GM23338 (cell line): ENCODE data around the gene DTL. TPM values are rescaled to one million over a fixed set of nuclear protein-coding genes. Genes with fewer than 3 reads are reported as not detected.

ENCODE experiments used
- ATAC-seq: fragments of 200-7000 bp; cut with Tn5 transposase; 3 replicates; pipeline ENCODE4 v1.9.1; 2020
- DNase-seq: peaks from one replicate; pipeline ENCODE4 v3.0.0-alpha.2; 2015; ENCODE audit warnings: low spot score
- H2AFZ ChIP-seq: fragments of 200-600 bp; sonication (generic); 2 replicates; pipeline ENCODE4 v1.8.0; 2016; ENCODE audit warnings: antibody characterized with exemption, mild to moderate bottlenecking, moderate library complexity
- H3F3A ChIP-seq: fragments of 200-600 bp; sonication (generic); replicated peaks from 2 replicates; pipeline ENCODE4 v1.8.0; 2017; ENCODE audit warnings: antibody characterized with exemption, mixed run types, low read depth
- H3K27ac ChIP-seq: fragments of 200-600 bp; sonication (generic); 2 replicates; pipeline ENCODE4 v1.6.1; 2016; ENCODE audit warnings: low read depth
- H3K27me3 ChIP-seq: fragments of 200-600 bp; sonication (generic); 2 replicates; pipeline ENCODE4 v1.8.0; 2016; ENCODE audit warnings: mild to moderate bottlenecking, mixed run types, moderate library complexity; ENCODE audit not compliant: insufficient read depth
- H3K36me3 ChIP-seq: fragments of 200-600 bp; sonication (generic); 2 replicates; pipeline ENCODE4 v1.8.0; 2016; ENCODE audit warnings: mild to moderate bottlenecking; ENCODE audit not compliant: insufficient read depth
- H3K4me1 ChIP-seq: fragments of 200-600 bp; sonication (generic); 2 replicates; pipeline ENCODE4 v1.8.0; 2016; ENCODE audit warnings: mild to moderate bottlenecking, moderate library complexity; ENCODE audit not compliant: insufficient read depth
- H3K4me2 ChIP-seq: fragments of 200-600 bp; sonication (generic); 2 replicates; pipeline ENCODE4 v1.7.1; 2017; ENCODE audit warnings: mixed run types
- H3K4me3 ChIP-seq: fragments of 200-600 bp; sonication (generic); 2 replicates; pipeline ENCODE4 v1.6.1; 2016; ENCODE audit warnings: mixed run types
- H3K79me2 ChIP-seq: fragments of 200-600 bp; sonication (generic); replicated peaks from 2 replicates; pipeline ENCODE4 v1.8.0; 2017; ENCODE audit warnings: mild to moderate bottlenecking; ENCODE audit not compliant: insufficient read depth
- H3K9me2 ChIP-seq: fragments of 200-600 bp; sonication (generic); 2 replicates; pipeline ENCODE4 v1.8.0; 2017; ENCODE audit not compliant: insufficient read depth
- H4K20me1 ChIP-seq: fragments of 200-600 bp; sonication (generic); replicated peaks from 2 replicates; pipeline ENCODE4 v1.8.0; 2017; ENCODE audit warnings: mild to moderate bottlenecking; ENCODE audit not compliant: insufficient read depth
- H3K27ac Mint-ChIP-seq: 2 replicates; pipeline ENCODE4 v1.8.0; 2020; ENCODE audit warnings: inconsistent platforms, mild to moderate bottlenecking, moderate library complexity, mixed read lengths
- H3K27me3 Mint-ChIP-seq: 3 replicates; pipeline ENCODE4 v1.8.0; 2022; ENCODE audit warnings: low read depth, mild to moderate bottlenecking, moderate library complexity, mixed read lengths, inconsistent platforms; ENCODE audit not compliant: insufficient read depth, poor library complexity
- H3K36me3 Mint-ChIP-seq: 3 replicates; pipeline ENCODE4 v1.8.0; 2021; ENCODE audit warnings: low read depth, mild to moderate bottlenecking, inconsistent platforms, moderate library complexity, mixed read lengths
- H3K4me1 Mint-ChIP-seq: 3 replicates; pipeline ENCODE4 v1.8.0; 2020; ENCODE audit warnings: mild to moderate bottlenecking, inconsistent platforms, mixed read lengths
- H3K4me3 Mint-ChIP-seq: 3 replicates; pipeline ENCODE4 v1.8.0; 2021; ENCODE audit warnings: moderate library complexity, mild to moderate bottlenecking, inconsistent platforms, mixed read lengths
- H3K9me3 Mint-ChIP-seq: 3 replicates; pipeline ENCODE4 v1.8.0; 2020; ENCODE audit warnings: moderate library complexity, mild to moderate bottlenecking, inconsistent platforms, mixed read lengths
- CREB1 ChIP-seq: fragments of 250-450 bp; sonication (Bioruptor Pico); IDR thresholded peaks from 2 replicates; pipeline ENCODE4 v1.5.0; 2020; ENCODE audit warnings: low read depth, mild to moderate bottlenecking, moderate library complexity
- ETS1 ChIP-seq: IDR thresholded peaks from 2 replicates; pipeline ENCODE4 v1.6.1; 2016; ENCODE audit warnings: antibody characterized with exemption
- EZH2 ChIP-seq: fragments of 200-600 bp; sonication (generic); IDR thresholded peaks from one replicate; pipeline ENCODE4 v1.8.0; 2017; ENCODE audit warnings: antibody characterized with exemption, mild to moderate bottlenecking, low read depth; ENCODE audit not compliant: unreplicated experiment
- EZH2phosphoT487 ChIP-seq: fragments of 200-600 bp; sonication (generic); IDR thresholded peaks from one replicate; pipeline ENCODE4 v1.8.1; 2018; ENCODE audit warnings: antibody characterized with exemption; ENCODE audit not compliant: unreplicated experiment
- JUNB ChIP-seq: IDR thresholded peaks from one replicate; pipeline ENCODE4 v1.6.1; 2016; ENCODE audit warnings: antibody characterized with exemption; ENCODE audit not compliant: unreplicated experiment
- STAT1 ChIP-seq: IDR thresholded peaks from one replicate; pipeline ENCODE4 v1.6.1; 2016; ENCODE audit warnings: antibody characterized with exemption; ENCODE audit not compliant: unreplicated experiment
- ZNF114 ChIP-seq: fragments of 250-450 bp; sonication (Bioruptor Pico); IDR thresholded peaks from 2 replicates; pipeline ENCODE4 v1.5.0; 2020; ENCODE audit warnings: mild to moderate bottlenecking, moderate library complexity
- ZNF331 ChIP-seq: fragments of 250-450 bp; sonication (Bioruptor Pico); IDR thresholded peaks from 2 replicates; pipeline ENCODE4 v1.5.0; 2020; ENCODE audit warnings: low read depth, mild to moderate bottlenecking, moderate library complexity
- polyA plus RNA-seq: library from polyadenylated mRNA; unstranded; fragments of >200 nt; fragmentation: Nextera tagmentation; extraction: Ambion mirVana; gene quantifications from 2 replicates; pipeline ENCODE4 v1.2.1, GENCODE V29; 2016
- total RNA-seq: library from RNA; depleted of rRNA; stranded (reverse); fragments of >200 nt; shearing (Covaris generic); gene quantifications from 2 replicates; pipeline ENCODE4 v1.2.3, GENCODE V29; 2014
- TF ChIP-seq, protein P1 (sequence below), 2 experiments: fragments of 200-600 bp in 1 of 2; sonication (generic) in 1 of 2; conservative IDR thresholded peaks; 2 replicates each; pipeline versions ENCODE4 v1.5.1 to v1.6.1; 2016 to 2017; ENCODE audit warnings: antibody characterized with exemption in 2 of 2, low read depth in 2 of 2, mild to moderate bottlenecking in 2 of 2, moderate library complexity in 1 of 2

Gene DTL
- total and polyA plus RNA-seq, 2 experiments from 2014 or later: 26.5 to 58.8 TPM

- TF ChIP-seq ETS1: no peak
- TF ChIP-seq ZNF331 (CRISPR knock-in tag): no peak
- TF ChIP-seq EZH2phosphoT487: no peak
- no peak for TF ChIP-seq ZNF114 (CRISPR knock-in tag)
These were observed 32.2 kb downstream of the DTL start (continued) for GRCh38 chr1:212067787-212068186.

- H3K4me3 Mint-ChIP-seq: no peak overlapping the region
These were observed 35.3 kb downstream of the DTL start for GRCh38 chr1:212070720-212071302.

DNA sequence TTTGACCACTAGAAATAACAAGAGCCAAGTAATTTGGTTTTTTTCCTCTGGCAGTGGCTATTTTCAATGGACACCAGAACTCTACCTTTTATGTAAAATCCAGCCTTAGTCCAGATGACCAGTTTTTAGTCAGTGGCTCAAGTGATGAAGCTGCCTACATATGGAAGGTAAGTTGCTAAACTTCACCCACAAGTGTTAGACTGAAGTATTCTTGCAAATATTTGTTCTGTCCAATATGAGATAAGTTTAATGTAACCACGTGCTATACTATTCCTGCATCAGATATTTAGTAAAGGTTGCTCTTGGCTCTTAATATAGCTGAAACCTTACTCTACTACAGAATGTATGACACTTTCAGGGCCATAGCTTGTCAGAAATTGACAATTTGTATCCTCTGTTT, 36.5 kb downstream of the DTL start:
- no peaks in the 10 kb centered on the region for H3K79me2 ChIP-seq
- no peak overlapping the region for H3K4me2 ChIP-seq
- H3K27ac Mint-ChIP-seq: no peak overlapping the region
- no peaks in the 10 kb centered on the region for H3K27me3 ChIP-seq
- H3F3A ChIP-seq: no peaks in the 10 kb centered on the region
- H3K27ac ChIP-seq: no peak overlapping the region
- H3K4me3 Mint-ChIP-seq: no peak overlapping the region
- ATAC-seq: no peak
- no peaks in the 10 kb centered on the region for H3K9me2 ChIP-seq
- no peak for TF ChIP-seq JUNB
- no peak for TF ChIP-seq ZNF114 (CRISPR knock-in tag)
- TF ChIP-seq CREB1: no peak
- TF ChIP-seq STAT1: no peak
- no peak for TF ChIP-seq ETS1
- no peak overlapping the region for H2AFZ ChIP-seq
- H3K9me3 Mint-ChIP-seq: no peaks in the 10 kb centered on the region
- no peaks in the 10 kb centered on the region for H3K4me1 ChIP-seq
- no peak overlapping the region for H3K4me3 ChIP-seq
- no peak for DNase-seq
- no peaks in the 10 kb centered on the region; the same call in 1 of the 2 replicates for H4K20me1 ChIP-seq
- peaks cover 2% of the 10 kb centered on the region for H3K27me3 Mint-ChIP-seq
- H3K36me3 ChIP-seq: peaks cover 53% of the 10 kb centered on the region
- H3K36me3 Mint-ChIP-seq: peaks cover 79% of the 10 kb centered on the region
- H3K4me1 Mint-ChIP-seq: no peaks in the 10 kb centered on the region

More at GRCh38 chr1:212070720-212071302, 35.3 kb downstream of the DTL start:
- Mint-ChIP-seq H3K36me3 (peaks cover 83% of the 10 kb centered on the region), H3K9me3 (no peaks in the 10 kb centered on the region), H3K27me3 (peaks cover 2% of the 10 kb centered on the region), H3K27ac (no peak overlapping the region), H3K4me1 (no peaks in the 10 kb centered on the region)
- no peak overlapping the region for H3K27ac ChIP-seq
- TF ChIP-seq, protein P1, sequence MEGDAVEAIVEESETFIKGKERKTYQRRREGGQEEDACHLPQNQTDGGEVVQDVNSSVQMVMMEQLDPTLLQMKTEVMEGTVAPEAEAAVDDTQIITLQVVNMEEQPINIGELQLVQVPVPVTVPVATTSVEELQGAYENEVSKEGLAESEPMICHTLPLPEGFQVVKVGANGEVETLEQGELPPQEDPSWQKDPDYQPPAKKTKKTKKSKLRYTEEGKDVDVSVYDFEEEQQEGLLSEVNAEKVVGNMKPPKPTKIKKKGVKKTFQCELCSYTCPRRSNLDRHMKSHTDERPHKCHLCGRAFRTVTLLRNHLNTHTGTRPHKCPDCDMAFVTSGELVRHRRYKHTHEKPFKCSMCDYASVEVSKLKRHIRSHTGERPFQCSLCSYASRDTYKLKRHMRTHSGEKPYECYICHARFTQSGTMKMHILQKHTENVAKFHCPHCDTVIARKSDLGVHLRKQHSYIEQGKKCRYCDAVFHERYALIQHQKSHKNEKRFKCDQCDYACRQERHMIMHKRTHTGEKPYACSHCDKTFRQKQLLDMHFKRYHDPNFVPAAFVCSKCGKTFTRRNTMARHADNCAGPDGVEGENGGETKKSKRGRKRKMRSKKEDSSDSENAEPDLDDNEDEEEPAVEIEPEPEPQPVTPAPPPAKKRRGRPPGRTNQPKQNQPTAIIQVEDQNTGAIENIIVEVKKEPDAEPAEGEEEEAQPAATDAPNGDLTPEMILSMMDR (conservative IDR thresholded peaks at IDR 0.05; ENCODE audit: low read depth in 2 of 2): peak; percentile 61 to 72
- no peak for TF ChIP-seq EZH2
- no peak overlapping the region for H3K4me2 ChIP-seq
- peaks cover 59% of the 10 kb centered on the region for H3K36me3 ChIP-seq
- H3K9me2 ChIP-seq: no peaks in the 10 kb centered on the region
- H3F3A ChIP-seq: no peaks in the 10 kb centered on the region
- ATAC-seq: no peak; the same call in 1 of the 3 replicates
- no peak overlapping the region for H2AFZ ChIP-seq
- H3K4me3 ChIP-seq: no peak overlapping the region
- H3K27me3 ChIP-seq: no peaks in the 10 kb centered on the region
- H3K79me2 ChIP-seq: no peaks in the 10 kb centered on the region
- no peaks in the 10 kb centered on the region for H3K4me1 ChIP-seq
- H4K20me1 ChIP-seq: no peaks in the 10 kb centered on the region
- peak; percentile 45 for DNase-seq
